ENCODE results near the gene LMNA.
"Not testable (repeated sequence)": the region's sequence is repeated elsewhere in the genome, so short reads cannot be mapped to it uniquely, and the experiment has no call there.

LMNA gene

DNA sequence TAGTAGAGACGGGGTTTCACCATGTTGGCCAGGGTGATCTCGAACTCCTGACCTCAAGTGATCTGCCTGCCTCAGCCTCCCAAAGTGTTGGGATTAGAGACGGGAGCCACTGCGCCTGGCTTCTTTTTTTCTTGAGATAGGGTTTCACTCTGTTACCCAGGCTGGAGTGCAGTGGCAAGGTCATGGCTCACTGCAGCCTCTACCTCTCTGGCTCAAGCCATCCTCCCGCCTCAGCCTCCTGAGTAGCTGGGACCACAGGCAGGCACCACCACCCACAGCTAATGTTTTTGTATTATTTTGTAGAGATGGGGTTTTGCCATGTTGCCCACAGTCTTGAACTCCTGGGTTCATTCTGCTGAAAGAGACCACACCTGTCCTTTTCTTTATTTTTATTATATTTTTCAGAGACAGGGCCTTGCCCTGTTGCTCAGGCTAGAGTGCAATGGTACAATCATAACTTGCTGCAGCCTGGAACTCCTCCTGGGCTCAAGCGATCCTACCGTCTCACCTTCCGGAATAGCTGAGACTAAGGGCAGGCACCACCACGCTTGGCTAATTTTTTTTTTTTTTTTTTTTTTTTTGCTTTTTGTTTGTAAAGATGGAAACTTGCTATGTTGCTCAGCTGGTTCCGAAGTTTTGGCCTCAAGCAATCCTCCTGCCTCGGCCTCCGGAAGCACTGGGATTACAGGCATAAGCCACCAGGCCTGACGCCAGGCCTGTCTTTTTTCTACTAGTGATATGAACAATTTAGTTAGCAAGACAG, 3.1 kb downstream of the LMNA start:
- TF ChIP-seq, protein P1, sequence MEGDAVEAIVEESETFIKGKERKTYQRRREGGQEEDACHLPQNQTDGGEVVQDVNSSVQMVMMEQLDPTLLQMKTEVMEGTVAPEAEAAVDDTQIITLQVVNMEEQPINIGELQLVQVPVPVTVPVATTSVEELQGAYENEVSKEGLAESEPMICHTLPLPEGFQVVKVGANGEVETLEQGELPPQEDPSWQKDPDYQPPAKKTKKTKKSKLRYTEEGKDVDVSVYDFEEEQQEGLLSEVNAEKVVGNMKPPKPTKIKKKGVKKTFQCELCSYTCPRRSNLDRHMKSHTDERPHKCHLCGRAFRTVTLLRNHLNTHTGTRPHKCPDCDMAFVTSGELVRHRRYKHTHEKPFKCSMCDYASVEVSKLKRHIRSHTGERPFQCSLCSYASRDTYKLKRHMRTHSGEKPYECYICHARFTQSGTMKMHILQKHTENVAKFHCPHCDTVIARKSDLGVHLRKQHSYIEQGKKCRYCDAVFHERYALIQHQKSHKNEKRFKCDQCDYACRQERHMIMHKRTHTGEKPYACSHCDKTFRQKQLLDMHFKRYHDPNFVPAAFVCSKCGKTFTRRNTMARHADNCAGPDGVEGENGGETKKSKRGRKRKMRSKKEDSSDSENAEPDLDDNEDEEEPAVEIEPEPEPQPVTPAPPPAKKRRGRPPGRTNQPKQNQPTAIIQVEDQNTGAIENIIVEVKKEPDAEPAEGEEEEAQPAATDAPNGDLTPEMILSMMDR (IDR thresholded peaks at IDR 0.05; ENCODE audit: low read depth, low read length, missing control alignments): no peak
- no peak for DNase-seq (ENCODE audit: low read depth)
- H3K4me3 ChIP-seq (ENCODE audit: low read depth, low read length): no peak overlapping the region

DNA sequence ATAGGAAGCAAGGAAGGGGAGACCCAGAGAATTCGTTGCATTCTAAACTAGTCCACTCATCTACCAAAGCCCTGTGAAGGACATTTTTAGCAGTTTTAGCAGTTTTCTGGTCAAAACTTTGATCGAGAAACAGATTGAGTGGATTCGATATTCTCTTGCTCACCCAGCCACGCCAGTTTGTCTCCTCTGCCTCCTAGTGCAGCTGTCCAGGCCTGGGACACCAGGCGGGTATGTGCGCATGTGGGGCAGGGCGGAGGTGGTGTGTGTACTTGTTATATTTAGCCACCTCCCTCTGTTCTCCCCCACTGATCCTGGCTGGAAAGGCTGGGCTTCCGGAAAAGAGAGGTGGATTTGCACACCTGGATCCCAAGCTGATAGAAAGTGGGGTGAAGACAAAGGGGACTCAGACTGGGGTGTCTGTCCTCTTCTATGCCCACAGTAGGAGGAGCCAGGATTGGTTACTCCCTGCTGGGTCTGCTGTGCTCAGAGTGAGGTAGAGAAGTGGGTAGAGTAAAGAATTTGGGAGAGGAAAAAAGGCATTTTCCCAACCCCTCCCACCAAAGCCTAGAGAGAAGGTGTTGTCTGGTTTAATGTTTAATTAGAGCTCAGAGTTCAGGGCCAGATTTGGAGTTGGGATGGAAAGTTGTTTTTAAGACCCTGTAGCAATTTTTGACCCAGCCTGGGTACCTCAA, 3.8 kb downstream of the LMNA start:
- TF ChIP-seq, protein P1 (IDR thresholded peaks at IDR 0.05; ENCODE audit: low read depth, low read length, missing control alignments): no peak
- H3K4me3 ChIP-seq (ENCODE audit: low read depth, low read length): no peak overlapping the region
- no peak for DNase-seq (ENCODE audit: low read depth)

DNA sequence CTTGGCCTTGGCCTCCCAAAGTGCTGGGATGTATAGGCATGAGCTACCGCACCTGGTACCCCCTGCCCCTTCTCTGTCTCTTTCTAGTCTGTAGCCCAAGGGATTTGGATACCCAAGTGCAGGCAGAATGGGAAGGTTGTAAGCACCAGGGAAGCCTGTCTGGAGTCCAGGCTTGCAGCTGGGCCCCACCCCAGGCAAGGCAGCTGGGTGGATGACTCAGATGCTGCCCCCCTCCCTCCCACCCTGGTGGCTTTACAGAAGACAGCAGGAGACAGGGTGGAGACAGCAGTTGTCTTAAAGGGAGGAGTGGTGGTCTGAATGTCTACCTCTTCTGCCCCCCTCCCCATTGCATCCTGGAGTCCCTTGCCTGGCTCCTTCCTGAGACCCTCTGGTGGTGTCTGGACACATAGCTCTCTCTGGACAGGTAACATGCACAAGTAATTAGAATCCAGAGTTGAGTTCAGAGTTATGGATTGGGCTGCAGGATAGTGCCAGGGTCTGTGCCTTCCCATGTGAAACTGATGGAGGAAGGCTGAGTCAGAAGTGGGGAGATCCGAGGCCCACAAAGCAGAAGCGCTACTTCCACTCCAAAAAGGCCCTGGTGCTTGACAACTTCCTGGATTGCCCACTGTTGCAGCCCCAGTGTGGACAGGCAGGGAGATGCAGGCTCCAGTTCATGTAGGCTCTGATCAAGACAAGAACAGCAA, 5.1 kb downstream of the LMNA start:
- H3K4me3 ChIP-seq (ENCODE audit: low read depth, low read length): no peak overlapping the region
- DNase-seq (ENCODE audit: low read depth): no peak
- TF ChIP-seq, protein P1 (IDR thresholded peaks at IDR 0.05; ENCODE audit: low read depth, low read length, missing control alignments): peak; percentile 15

DNA sequence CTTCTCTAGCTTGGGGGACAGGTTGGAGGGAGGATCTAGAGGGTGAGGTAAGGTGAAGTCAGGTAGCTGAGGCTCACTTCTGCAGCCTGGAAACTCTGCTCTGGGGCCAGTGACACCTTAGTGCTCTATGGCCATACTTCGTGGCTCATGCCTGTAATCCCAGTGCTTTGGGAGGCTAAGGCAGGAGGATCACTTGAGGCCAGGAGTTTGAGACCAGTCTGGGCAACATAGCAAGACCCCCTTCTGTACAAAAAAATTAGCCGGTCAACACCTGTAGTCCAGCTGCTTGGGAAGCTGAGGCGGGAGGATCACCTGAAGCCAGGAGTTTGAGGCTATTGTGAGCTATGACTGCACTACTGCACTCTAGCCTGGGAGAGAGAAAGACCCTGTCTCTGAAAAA, 5.8 kb downstream of the LMNA start:
- DNase-seq (ENCODE audit: low read depth): no peak
- TF ChIP-seq, protein P1 (IDR thresholded peaks at IDR 0.05; ENCODE audit: low read depth, low read length, missing control alignments): no peak
- no peak overlapping the region for H3K4me3 ChIP-seq (ENCODE audit: low read depth, low read length)

DNA sequence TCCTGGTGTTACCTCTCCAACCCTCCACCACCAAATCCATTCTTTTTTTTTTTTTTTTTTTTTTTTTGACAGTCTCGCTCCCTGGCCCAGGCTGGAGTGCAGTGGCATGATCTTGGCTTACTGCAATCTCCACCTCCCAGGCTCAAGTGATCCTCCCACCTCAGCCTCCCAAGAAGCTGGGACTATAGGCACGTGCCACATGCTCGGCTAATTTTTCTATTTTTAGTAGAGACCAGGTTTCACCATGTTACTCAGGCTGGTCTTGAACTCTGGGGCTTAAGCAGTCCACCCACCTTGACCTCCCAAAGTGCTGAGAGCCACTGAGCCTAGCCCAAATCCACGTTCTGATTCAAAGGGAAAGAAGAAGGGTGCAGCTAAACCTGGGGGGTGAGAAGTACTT, 6.5 kb downstream of the LMNA start:
- not testable (repeated sequence) for H3K4me3 ChIP-seq (ENCODE audit: low read depth, low read length); DNase-seq (ENCODE audit: low read depth)

DNA sequence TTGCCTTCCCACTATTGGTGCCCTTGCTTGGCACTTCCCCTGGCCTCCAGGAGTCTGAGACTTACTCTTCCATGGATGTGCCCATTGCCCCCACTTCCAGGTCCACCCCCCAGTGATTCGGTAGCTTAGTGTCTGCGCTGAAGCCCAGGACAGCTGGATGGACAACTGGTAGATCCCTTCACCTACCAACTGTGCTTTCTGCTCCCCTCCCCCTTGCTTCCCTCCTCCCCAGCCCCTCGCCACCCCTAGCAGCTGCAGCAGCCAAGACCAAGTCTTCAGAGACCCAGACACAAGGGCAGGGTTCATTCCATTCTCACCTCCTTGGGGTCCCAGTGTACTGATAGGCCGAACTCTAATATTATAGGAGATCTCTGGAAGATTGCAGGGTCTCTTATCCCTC, 6.9 kb downstream of the LMNA start:
- TF ChIP-seq, protein P1 (IDR thresholded peaks at IDR 0.05; ENCODE audit: low read depth, low read length, missing control alignments): no peak
- H3K4me3 ChIP-seq (ENCODE audit: low read depth, low read length): no peak overlapping the region
- no peak for DNase-seq (ENCODE audit: low read depth)

DNA sequence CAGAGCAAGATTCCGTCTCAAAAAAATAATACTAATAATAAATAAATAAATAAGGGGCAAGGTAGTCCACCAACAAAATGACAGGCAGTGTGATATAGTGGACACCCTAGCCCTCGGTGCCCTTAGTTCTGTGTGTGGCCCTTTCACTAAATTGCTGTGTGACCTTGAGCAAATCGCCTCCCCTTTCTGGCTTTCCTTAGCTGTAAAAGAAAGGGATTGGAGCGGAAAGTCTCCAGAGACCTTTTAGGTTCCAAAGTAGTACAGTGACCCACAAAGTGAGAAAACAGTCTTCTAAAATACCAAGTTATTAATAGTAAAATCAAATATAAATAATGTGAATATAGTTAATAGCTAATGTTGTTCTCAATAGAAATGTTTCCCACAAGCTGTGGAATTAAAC, 7.6 kb downstream of the LMNA start:
- H3K4me3 ChIP-seq (ENCODE audit: low read depth, low read length): no peak overlapping the region
- no peak for DNase-seq (ENCODE audit: low read depth)
- TF ChIP-seq, protein P1 (IDR thresholded peaks at IDR 0.05; ENCODE audit: low read depth, low read length, missing control alignments): no peak

Data from GM12864 (cell line).